ENCODE measurements around the gene APBA2.

The APBA2 gene

GRCh38 chr15:29032751-29033150 is 147.0 kb downstream of the APBA2 start:
- Histone ChIP-seq H3K79me2 (ENCODE audit: insufficient read depth, low read length) (peaks cover 59% of the 10 kb centered on the region), H3K9me2 (replicated peaks; ENCODE audit: low read depth, low read length) (no peaks in the 10 kb centered on the region), H3K9ac (ENCODE audit: low read depth, low read length, poor library complexity, severe bottlenecking) (no peak overlapping the region), H3K27me3 (ENCODE audit: insufficient read depth, low read length, poor library complexity, severe bottlenecking) (no peaks in the 10 kb centered on the region), H2AFZ (ENCODE audit: low read length) (no peak overlapping the region), H3F3A (ENCODE audit: low read depth) (no peaks in the 10 kb centered on the region), H4K20me1 (ENCODE audit: insufficient read depth, low read length, poor library complexity, severe bottlenecking) (peaks cover 13% of the 10 kb centered on the region), H3K36me3 (ENCODE audit: insufficient read depth, low read length) (peaks cover 18% of the 10 kb centered on the region; the same call in 1 of the 2 replicates), H3K4me2 (ENCODE audit: low read depth, low read length, poor library complexity, severe bottlenecking) (no peak overlapping the region), H3K4me3 (ENCODE audit: low read length, poor library complexity, severe bottlenecking) (no peak overlapping the region), H3K9me3 (ENCODE audit: insufficient read depth, low read depth, low read length) (peaks cover 7% of the 10 kb centered on the region; the same call in 1 of the 2 replicates), H3K4me1 (ENCODE audit: insufficient read depth, low read length, poor library complexity, severe bottlenecking) (peaks cover 7% of the 10 kb centered on the region)
- TF ChIP-seq CTCF (conservative IDR thresholded peaks at IDR 0.05; ENCODE audit: low read length), result no peak
- TF ChIP-seq EZH2phosphoT487 (IDR thresholded peaks at IDR 0.05; ENCODE audit: borderline replicate concordance), result no peak

GRCh38 chr15:29034151-29034550 is 148.4 kb downstream of the APBA2 start:
- H4K20me1 ChIP-seq (ENCODE audit: insufficient read depth, low read length, poor library complexity, severe bottlenecking), result peaks cover 13% of the 10 kb centered on the region
- H3F3A ChIP-seq (ENCODE audit: low read depth), result no peaks in the 10 kb centered on the region
- TF ChIP-seq EZH2phosphoT487 (IDR thresholded peaks at IDR 0.05; ENCODE audit: borderline replicate concordance) (no peak), CTCF (conservative IDR thresholded peaks at IDR 0.05; ENCODE audit: low read length) (no peak)
- H3K36me3 ChIP-seq (ENCODE audit: insufficient read depth, low read length), result peaks cover 11% of the 10 kb centered on the region; the same call in 1 of the 2 replicates
- peaks cover 7% of the 10 kb centered on the region; the same call in 1 of the 2 replicates for H3K9me3 ChIP-seq (ENCODE audit: insufficient read depth, low read depth, low read length)
- no peak overlapping the region for H3K4me3 ChIP-seq (ENCODE audit: low read length, poor library complexity, severe bottlenecking)
- H3K9me2 ChIP-seq (replicated peaks; ENCODE audit: low read depth, low read length), result no peaks in the 10 kb centered on the region
- H3K4me1 ChIP-seq (ENCODE audit: insufficient read depth, low read length, poor library complexity, severe bottlenecking), result peaks cover 21% of the 10 kb centered on the region
- no peak overlapping the region for H3K9ac ChIP-seq (ENCODE audit: low read depth, low read length, poor library complexity, severe bottlenecking)
- no peak overlapping the region for H2AFZ ChIP-seq (ENCODE audit: low read length)
- H3K4me2 ChIP-seq (ENCODE audit: low read depth, low read length, poor library complexity, severe bottlenecking), result no peak overlapping the region
- peaks cover 64% of the 10 kb centered on the region for H3K79me2 ChIP-seq (ENCODE audit: insufficient read depth, low read length)
- no peaks in the 10 kb centered on the region for H3K27me3 ChIP-seq (ENCODE audit: insufficient read depth, low read length, poor library complexity, severe bottlenecking)

GRCh38 chr15:29034593-29035335 is 149.0 kb downstream of the APBA2 start:
- H3K9ac ChIP-seq (ENCODE audit: low read depth, low read length, poor library complexity, severe bottlenecking), result no peak overlapping the region
- no peak for TF ChIP-seq EZH2phosphoT487 (IDR thresholded peaks at IDR 0.05; ENCODE audit: borderline replicate concordance)
- H3K4me3 ChIP-seq (ENCODE audit: low read length, poor library complexity, severe bottlenecking), result no peak overlapping the region
- no peak overlapping the region for H3K4me2 ChIP-seq (ENCODE audit: low read depth, low read length, poor library complexity, severe bottlenecking)
- peaks cover 26% of the 10 kb centered on the region for H3K4me1 ChIP-seq (ENCODE audit: insufficient read depth, low read length, poor library complexity, severe bottlenecking)
- H3K9me3 ChIP-seq (ENCODE audit: insufficient read depth, low read depth, low read length), result peaks cover 7% of the 10 kb centered on the region; the same call in 1 of the 2 replicates
- no peak overlapping the region for H2AFZ ChIP-seq (ENCODE audit: low read length)
- H3K9me2 ChIP-seq (replicated peaks; ENCODE audit: low read depth, low read length), result no peaks in the 10 kb centered on the region
- peaks cover 64% of the 10 kb centered on the region for H3K79me2 ChIP-seq (ENCODE audit: insufficient read depth, low read length)
- H3K36me3 ChIP-seq (ENCODE audit: insufficient read depth, low read length), result peaks cover 11% of the 10 kb centered on the region; the same call in 1 of the 2 replicates
- peaks cover 13% of the 10 kb centered on the region for H4K20me1 ChIP-seq (ENCODE audit: insufficient read depth, low read length, poor library complexity, severe bottlenecking)
- H3F3A ChIP-seq (ENCODE audit: low read depth), result no peaks in the 10 kb centered on the region
- no peaks in the 10 kb centered on the region for H3K27me3 ChIP-seq (ENCODE audit: insufficient read depth, low read length, poor library complexity, severe bottlenecking)
